HCT116 (cell line): Measurements from ENCODE around the gene CNKSR1.

Experiments used
- ZFX ChIP-seq: fragments of 450-650 bp; IDR thresholded peaks from 2 replicates; pipeline ENCODE4 v1.6.1; 2017
- TF ChIP-seq, protein P1 (sequence below), 3 experiments: fragments of 200-600 bp in 1 of 3; sonication (generic) in 1 of 3; IDR thresholded peaks in 2 of 3; conservative IDR thresholded peaks in 1 of 3; 2 replicates each; pipeline ENCODE4 v1.5.1; 2012 to 2017; ENCODE audit warnings: low read depth in 2 of 3, low read length in 2 of 3, antibody characterized with exemption in 1 of 3, borderline replicate concordance in 1 of 3, control low read depth in 1 of 3, mild to moderate bottlenecking in 1 of 3, mixed read lengths in 1 of 3, mixed run types in 1 of 3, moderate library complexity in 1 of 3; ENCODE audit not compliant: insufficient read depth in 1 of 3

DNA sequence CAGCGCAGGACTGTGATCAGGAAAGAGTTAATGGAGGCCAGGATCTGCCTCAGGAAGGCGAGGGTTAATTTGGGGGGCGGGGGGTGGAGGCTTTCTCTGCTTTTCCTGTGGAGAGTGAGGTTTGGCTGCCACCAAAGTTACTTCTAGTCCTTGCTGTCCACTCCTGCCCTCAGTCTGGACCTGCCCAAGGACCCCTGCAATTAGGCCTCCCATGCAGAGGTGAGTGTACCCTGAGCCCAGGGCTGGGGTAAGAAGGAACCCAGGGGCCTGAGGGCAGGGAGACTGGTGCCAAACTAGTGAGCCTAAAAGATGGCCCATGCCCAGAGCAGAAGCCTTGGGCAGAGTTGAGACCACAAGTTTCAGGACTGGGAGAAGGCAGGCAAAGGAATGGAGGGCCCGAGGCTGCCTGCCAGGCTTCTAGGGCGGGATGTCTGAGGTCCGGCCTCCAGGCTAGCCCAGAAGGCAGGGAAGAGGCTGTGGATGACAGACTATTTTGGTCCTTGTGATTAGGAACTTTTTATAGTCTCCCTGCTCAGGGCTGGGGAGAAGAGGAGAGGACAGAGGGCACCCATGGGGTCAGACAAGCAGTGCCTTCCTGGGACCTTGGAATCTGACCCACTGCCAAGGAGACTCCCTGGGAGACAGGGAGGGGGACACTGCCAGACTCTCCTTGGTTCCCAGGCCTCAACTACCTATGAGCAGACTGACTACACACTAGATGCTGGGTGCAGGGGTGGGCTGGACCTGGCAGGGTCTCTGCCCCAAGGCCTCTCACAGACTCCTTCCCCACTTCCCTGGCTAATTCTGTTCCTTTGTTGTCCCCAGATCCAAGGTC, 18.2 kb upstream of the CNKSR1 start, which contains the start of gene FAM110D:
- TF ChIP-seq, protein P1, sequence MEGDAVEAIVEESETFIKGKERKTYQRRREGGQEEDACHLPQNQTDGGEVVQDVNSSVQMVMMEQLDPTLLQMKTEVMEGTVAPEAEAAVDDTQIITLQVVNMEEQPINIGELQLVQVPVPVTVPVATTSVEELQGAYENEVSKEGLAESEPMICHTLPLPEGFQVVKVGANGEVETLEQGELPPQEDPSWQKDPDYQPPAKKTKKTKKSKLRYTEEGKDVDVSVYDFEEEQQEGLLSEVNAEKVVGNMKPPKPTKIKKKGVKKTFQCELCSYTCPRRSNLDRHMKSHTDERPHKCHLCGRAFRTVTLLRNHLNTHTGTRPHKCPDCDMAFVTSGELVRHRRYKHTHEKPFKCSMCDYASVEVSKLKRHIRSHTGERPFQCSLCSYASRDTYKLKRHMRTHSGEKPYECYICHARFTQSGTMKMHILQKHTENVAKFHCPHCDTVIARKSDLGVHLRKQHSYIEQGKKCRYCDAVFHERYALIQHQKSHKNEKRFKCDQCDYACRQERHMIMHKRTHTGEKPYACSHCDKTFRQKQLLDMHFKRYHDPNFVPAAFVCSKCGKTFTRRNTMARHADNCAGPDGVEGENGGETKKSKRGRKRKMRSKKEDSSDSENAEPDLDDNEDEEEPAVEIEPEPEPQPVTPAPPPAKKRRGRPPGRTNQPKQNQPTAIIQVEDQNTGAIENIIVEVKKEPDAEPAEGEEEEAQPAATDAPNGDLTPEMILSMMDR (IDR thresholded peaks at IDR 0.05 in 2 of 3, conservative IDR thresholded peaks at IDR 0.05 in 1 of 3; ENCODE audit: borderline replicate concordance in 1 of 3, insufficient read depth in 1 of 3, low read depth in 2 of 3, low read length in 2 of 3) = no peak
- TF ChIP-seq ZFX = peak; percentile 20; the same call in 1 of the 2 replicates
